ENCODE data around the gene ACACB. TPM values are rescaled to one million over a fixed set of nuclear protein-coding genes. Genes with fewer than 3 reads are reported as not detected.

ACACB gene
- total and polyA plus RNA-seq, 2 donors (not counting 3 experiments of a cell fraction or from before 2014, with no cell fraction given) = 1.3 to 5.7 TPM

DNA sequence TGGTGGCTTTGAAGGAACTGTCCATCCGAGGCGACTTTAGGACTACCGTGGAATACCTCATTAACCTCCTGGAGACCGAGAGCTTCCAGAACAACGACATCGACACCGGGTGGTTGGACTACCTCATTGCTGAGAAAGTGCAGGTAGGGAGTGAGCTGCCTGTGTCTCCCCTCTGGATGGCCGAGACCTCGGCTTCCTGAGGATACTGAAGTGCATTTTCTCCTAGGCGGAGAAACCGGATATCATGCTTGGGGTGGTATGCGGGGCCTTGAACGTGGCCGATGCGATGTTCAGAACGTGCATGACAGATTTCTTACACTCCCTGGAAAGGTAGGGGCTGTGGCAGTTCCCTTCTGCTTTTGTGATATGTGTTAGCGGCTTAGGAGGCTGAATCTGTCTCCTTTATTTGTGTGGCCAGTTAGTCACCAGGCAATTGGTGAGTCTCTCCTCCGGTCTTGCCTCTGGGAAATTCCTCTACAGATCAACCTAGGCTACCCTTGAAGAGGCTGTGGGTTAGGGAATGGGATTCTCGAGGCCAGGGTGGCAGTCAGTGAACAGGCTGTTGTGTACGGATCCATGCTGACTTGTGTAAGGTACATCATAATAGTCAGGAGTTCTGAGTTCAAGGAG lies 75.3 kb downstream of the ACACB start:
- Histone ChIP-seq H3K9me1 (replicated peaks; ENCODE audit: control insufficient read depth, extremely low read depth, insufficient read depth, low read length) (no peaks in the 10 kb centered on the region), H3K27ac (ENCODE audit: insufficient read depth, low read depth, low read length) (no peak overlapping the region), H3K79me2 (ENCODE audit: control insufficient read depth, insufficient read depth, low read length) (no peaks in the 10 kb centered on the region), H3K4me3 (replicated peaks in 1 of 3; ENCODE audit: insufficient read depth in 1 of 3, low read depth in 1 of 3, low read length in 3 of 3) (no peak overlapping the region), H2AFZ (ENCODE audit: low read depth, low read length) (no peak overlapping the region), H4K20me1 (replicated peaks; ENCODE audit: control insufficient read depth, extremely low read depth, insufficient read depth, low read length) (no peaks in the 10 kb centered on the region), H3K9me3 (replicated peaks; ENCODE audit: control insufficient read depth, insufficient read depth, low read length) (no peaks in the 10 kb centered on the region), H3K36me3 (ENCODE audit: control insufficient read depth in 2 of 2, extremely low read depth in 1 of 2, insufficient read depth in 2 of 2, low read length in 2 of 2) (no peaks in the 10 kb centered on the region), H3K4me2 (ENCODE audit: insufficient read depth, low read length) (no peak overlapping the region), H3K9ac (replicated peaks; ENCODE audit: extremely low read depth, insufficient read depth, low read length) (no peak overlapping the region), H3K27me3 (ENCODE audit: control insufficient read depth in 2 of 2, insufficient read depth in 2 of 2, low read length in 2 of 2) (no peaks in the 10 kb centered on the region), H3K4me1 (ENCODE audit: control insufficient read depth, extremely low read depth, insufficient read depth, low read length) (no peaks in the 10 kb centered on the region)
- CTCF ChIA-PET = no interaction called here
- POLR2A ChIA-PET = no interaction called here
- FAIRE-seq (no peak), DNase-seq (ENCODE audit: low read depth, low spot score) (no peak)
- intact Hi-C loops (cut with micrococcal nuclease) (no loop called here), dilution Hi-C loops (cut with MboI; ENCODE audit: extremely low pct_ligation_motif_present, low sequenced_read_pairs) (no loop called here)
- no TSS peak for BruUV-seq (replicated peaks)
- no peak for TF ChIP-seq EZH2 (IDR thresholded peaks at IDR 0.05; ENCODE audit: borderline replicate concordance, low read depth, low read length, severe bottlenecking)

DNA sequence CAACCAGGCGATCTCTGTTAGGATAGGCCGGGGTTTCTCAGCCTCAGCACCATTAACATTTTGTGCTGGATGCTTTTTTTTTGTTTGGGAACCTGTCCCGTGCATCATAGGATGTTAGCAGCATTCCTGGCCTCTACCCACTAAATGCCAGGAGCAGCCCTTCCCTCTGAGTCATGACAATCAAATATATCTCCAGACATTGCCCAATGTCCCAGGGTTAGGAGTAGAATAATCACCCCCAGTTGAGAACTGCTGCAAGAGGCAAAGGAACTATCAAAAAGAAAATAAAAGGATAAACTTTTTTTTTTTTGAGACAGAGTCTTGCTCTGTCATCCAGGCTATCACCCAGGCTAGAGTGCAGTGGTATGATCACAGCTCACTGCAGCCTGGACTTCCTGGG lies 76.0 kb downstream of the ACACB start:
- no peak overlapping the region for H2AFZ ChIP-seq (ENCODE audit: low read depth, low read length)
- ChIA-PET POLR2A (no interaction called here), CTCF (no interaction called here)
- intact Hi-C loops (cut with micrococcal nuclease) = no loop called here
- H3K9me3 ChIP-seq (replicated peaks; ENCODE audit: control insufficient read depth, insufficient read depth, low read length) = no peaks in the 10 kb centered on the region
- no peak overlapping the region for H3K4me3 ChIP-seq (replicated peaks in 1 of 3; ENCODE audit: insufficient read depth in 1 of 3, low read depth in 1 of 3, low read length in 3 of 3)
- no peak for DNase-seq (ENCODE audit: low read depth, low spot score)
- H3K27ac ChIP-seq (ENCODE audit: insufficient read depth, low read depth, low read length) = no peak overlapping the region
- H3K79me2 ChIP-seq (ENCODE audit: control insufficient read depth, insufficient read depth, low read length) = no peaks in the 10 kb centered on the region
- no peaks in the 10 kb centered on the region for H3K36me3 ChIP-seq (ENCODE audit: control insufficient read depth in 2 of 2, extremely low read depth in 1 of 2, insufficient read depth in 2 of 2, low read length in 2 of 2)
- H3K4me1 ChIP-seq (ENCODE audit: control insufficient read depth, extremely low read depth, insufficient read depth, low read length) = no peaks in the 10 kb centered on the region
- FAIRE-seq = no peak
- no peak overlapping the region for H3K9ac ChIP-seq (replicated peaks; ENCODE audit: extremely low read depth, insufficient read depth, low read length)
- BruUV-seq (replicated peaks) = no TSS peak
- H3K4me2 ChIP-seq (ENCODE audit: insufficient read depth, low read length) = no peak overlapping the region
- dilution Hi-C loops (cut with MboI; ENCODE audit: extremely low pct_ligation_motif_present, low sequenced_read_pairs) = no loop called here
- no peaks in the 10 kb centered on the region for H3K9me1 ChIP-seq (replicated peaks; ENCODE audit: control insufficient read depth, extremely low read depth, insufficient read depth, low read length)
- TF ChIP-seq MYC (IDR thresholded peaks at IDR 0.05; ENCODE audit: low read depth, low read length) = no peak
- no peak for TF ChIP-seq POLR2AphosphoS5 (IDR thresholded peaks at IDR 0.05; ENCODE audit: insufficient read depth, low read depth, low read length)
- no peak for TF ChIP-seq MAX (IDR thresholded peaks at IDR 0.05; ENCODE audit: insufficient read depth, insufficient read length)
- no peak for TF ChIP-seq JUN (IDR thresholded peaks at IDR 0.05; ENCODE audit: borderline replicate concordance, insufficient read depth, insufficient read length, low read depth)
- no peak for TF ChIP-seq FOS (IDR thresholded peaks at IDR 0.05; ENCODE audit: borderline replicate concordance, insufficient read depth, low read length)
- TF ChIP-seq, protein P1, sequence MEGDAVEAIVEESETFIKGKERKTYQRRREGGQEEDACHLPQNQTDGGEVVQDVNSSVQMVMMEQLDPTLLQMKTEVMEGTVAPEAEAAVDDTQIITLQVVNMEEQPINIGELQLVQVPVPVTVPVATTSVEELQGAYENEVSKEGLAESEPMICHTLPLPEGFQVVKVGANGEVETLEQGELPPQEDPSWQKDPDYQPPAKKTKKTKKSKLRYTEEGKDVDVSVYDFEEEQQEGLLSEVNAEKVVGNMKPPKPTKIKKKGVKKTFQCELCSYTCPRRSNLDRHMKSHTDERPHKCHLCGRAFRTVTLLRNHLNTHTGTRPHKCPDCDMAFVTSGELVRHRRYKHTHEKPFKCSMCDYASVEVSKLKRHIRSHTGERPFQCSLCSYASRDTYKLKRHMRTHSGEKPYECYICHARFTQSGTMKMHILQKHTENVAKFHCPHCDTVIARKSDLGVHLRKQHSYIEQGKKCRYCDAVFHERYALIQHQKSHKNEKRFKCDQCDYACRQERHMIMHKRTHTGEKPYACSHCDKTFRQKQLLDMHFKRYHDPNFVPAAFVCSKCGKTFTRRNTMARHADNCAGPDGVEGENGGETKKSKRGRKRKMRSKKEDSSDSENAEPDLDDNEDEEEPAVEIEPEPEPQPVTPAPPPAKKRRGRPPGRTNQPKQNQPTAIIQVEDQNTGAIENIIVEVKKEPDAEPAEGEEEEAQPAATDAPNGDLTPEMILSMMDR (IDR thresholded peaks at IDR 0.05; ENCODE audit: extremely low read depth in 1 of 2, insufficient read depth in 1 of 2, low read depth in 1 of 2, low read length in 2 of 2) = no peak
- TF ChIP-seq POLR2A (IDR thresholded peaks at IDR 0.05; ENCODE audit: low read depth, low read length) = no peak
- no peak for TF ChIP-seq GATA2 (IDR thresholded peaks at IDR 0.05; ENCODE audit: insufficient read depth, insufficient read length, low read depth, low read length)
- no peak for TF ChIP-seq EZH2 (IDR thresholded peaks at IDR 0.05; ENCODE audit: borderline replicate concordance, low read depth, low read length, severe bottlenecking)
- H3K27me3 ChIP-seq (ENCODE audit: control insufficient read depth in 2 of 2, insufficient read depth in 2 of 2, low read length in 2 of 2) = no peaks in the 10 kb centered on the region
- no peaks in the 10 kb centered on the region for H4K20me1 ChIP-seq (replicated peaks; ENCODE audit: control insufficient read depth, extremely low read depth, insufficient read depth, low read length)

Data from endothelial cell of umbilical vein (primary cell).